ENCODE data around the gene PRG2.

- TF ChIP-seq CTCF (IDR thresholded peaks at IDR 0.05) (no peak), EZH2 (IDR thresholded peaks at IDR 0.05; ENCODE audit: borderline replicate concordance, insufficient read depth, low read depth, low read length, poor library complexity, severe bottlenecking) (no peak)
These were observed 8.8 kb upstream of the PRG2 start for GRCh38 chr11:57399221-57399620.

Data from B cell (primary cell).